RCC 7860 (cell line): ENCODE measurements around the gene VDR.
A peak's percentile ranks its signal among the peaks of the same experiment; 100 is the strongest.
"Not testable (repeated sequence)": the region's sequence is repeated elsewhere in the genome, so short reads cannot be mapped to it uniquely, and the experiment has no call there.

Experiments
- DNase-seq: peaks from one replicate; pipeline ENCODE4 v3.0.0-alpha.2; 2015; ENCODE audit warnings: low spot score
- FAIRE-seq: peaks from 2 replicates; lab custom pipeline; 2012; peaks lifted over from hg19 to GRCh38; lab: Jason Lieb, UNC

Gene VDR

DNA sequence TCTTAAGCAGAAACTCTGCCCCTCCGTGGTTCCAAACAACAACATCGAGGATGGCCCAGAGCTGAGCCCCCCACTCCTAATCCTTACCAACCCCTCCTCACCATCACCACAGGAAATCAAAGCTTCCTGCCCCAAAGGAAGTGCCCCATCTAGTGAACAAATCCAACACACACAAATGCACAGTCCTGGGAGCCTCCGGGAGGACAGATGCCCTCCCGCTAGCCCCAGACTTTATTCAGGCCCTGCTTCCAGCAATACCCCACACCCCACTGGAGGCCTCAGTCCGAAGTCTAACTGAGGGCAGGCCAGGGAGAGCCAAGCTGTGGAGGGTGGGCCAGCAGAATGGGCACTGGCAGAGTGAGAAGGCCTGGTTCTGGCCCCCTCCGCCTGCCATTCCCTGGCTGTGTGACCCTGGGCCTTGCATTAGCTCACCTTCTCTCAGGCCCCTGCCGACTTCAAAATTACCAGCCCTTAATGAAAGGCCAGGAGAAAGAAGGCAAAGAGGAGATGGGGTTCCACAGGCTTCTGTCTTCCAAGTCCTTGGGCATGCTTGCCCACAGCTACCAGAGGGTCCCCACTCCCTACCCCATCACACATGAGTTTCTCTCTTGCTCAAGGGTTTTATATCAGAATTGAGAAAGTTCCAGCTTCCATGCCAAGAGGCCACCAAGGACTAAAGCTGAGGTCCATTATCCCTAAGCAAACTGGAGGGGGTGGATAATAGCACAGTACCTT, 87.4 kb downstream of the VDR start:
- no peak for DNase-seq
- FAIRE-seq: no peak

DNA sequence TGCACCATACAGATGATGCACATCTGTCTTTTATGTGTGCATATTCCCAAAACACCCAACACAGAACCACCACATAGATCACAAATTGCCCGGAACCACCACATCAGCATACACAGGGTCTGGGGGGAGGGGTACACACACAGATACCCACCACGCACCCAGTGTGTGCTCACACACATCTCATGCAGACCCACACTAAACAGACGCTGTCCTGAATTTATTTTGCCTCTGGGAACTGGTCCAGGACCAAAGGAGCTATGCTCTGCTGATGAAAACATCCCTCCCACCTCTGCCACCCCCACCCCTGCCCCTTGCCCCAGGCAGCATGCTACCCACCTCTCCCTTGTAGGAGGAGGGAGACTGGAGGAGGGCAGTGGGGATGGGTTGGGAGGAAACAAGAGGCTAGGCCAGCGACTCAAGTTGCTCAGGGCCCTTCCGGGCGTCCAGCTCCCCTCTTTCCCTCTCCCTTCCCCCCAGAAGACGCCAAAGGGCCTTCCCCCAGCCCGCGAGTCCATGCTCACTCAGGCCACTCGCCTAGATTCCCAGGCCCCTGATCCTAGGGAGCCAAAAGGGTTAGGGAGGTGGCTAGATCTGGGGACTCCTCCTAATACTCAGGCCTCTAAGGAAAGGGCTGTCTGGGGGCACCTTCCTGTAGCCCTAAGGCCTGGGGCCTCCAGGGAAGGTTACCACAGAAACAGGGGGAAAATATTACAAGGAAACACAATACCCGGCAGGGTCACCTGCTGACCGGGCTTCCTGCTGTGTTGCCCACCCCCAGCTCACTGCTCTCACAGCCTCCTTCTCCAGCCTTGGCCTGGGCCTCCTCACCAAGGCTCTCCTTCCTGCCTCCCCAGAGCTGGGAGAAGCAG, 88.2 kb downstream of the VDR start:
- FAIRE-seq (no peak), DNase-seq (no peak)

DNA sequence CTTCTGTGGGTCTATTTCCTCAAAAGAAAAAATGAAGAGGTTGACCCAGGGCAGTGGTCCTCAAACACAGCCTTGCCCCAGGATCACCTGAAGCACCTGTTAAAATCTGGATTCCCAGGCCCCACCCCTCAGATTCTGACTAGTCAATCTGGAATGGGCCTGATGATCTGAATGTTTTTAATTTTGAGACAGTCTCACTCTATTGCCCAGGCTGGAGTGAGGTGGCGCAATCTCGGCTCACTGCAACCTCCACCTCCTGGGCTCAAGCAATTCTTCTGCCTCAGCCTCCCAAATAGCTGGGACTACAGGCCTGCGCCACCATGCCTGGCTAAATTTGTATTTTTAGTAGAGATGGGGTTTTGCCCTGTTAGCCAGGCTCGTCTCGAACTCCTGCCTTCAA, 89.3 kb downstream of the VDR start:
- DNase-seq, FAIRE-seq: not testable (repeated sequence)

DNA sequence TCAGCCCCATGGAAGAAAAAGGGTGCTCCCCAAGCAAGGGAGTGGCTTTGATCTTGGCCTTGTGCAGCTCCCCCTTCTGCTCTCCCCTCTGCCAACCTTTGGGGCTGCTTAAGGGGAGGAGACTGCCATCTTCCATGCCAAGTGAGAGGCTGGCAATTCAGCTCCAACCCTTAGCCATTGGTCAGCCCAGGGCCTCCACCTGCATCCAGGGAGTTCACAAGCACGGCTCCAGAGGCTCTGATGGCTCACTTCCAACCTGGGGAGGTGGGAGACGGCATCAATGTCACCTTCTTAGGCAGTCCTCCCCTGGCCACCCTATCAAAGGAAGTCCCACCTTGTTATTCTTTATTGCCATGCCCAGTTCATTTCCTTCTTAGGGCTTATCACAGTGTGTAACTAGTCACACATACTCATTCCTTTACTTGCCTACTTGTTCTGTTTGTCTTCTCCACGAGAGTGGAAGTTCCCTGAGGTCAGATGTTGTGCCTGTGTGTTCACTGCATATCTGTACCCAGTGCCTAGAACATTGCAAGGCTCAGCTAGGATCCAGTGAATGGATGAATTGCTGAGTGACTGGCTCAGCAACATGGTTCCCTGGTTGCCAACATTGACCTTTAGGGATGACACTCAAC, 90.1 kb downstream of the VDR start:
- DNase-seq: no peak
- FAIRE-seq: no peak

DNA sequence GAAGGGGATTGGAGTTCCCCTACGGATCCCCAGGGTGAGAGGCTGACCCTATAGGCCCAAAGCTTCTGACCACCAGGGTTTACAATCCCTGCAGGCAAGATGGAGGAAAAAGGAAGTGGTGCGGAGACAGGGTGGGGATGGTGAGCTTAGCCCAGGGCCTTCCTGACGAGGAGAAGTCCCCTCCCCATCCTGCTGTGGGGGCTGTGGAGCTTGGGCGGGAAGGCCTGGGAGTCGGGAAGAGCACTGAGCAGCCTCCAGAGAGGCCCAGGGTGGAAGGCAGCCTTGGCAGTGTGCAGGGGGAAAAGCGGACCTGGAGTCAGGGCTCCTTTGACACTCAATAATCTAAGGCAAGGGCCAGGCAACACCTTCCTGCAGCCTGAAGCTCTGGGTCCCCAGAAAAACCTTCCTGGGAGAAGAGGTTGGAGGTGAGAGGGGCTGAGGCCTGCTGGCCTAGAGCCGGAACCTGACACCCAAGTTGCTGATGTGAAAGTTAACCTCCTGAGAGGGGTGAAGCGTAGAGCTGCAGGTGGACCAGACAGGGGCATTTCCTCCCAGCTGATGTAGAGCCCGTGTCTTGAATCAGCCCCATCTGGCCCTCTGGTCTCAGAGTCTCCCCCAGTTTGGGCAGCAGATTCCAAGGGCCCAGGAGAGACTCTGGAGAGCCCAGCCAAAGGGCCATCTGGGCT, 91.1 kb downstream of the VDR start:
- FAIRE-seq (no peak), DNase-seq (no peak)

DNA sequence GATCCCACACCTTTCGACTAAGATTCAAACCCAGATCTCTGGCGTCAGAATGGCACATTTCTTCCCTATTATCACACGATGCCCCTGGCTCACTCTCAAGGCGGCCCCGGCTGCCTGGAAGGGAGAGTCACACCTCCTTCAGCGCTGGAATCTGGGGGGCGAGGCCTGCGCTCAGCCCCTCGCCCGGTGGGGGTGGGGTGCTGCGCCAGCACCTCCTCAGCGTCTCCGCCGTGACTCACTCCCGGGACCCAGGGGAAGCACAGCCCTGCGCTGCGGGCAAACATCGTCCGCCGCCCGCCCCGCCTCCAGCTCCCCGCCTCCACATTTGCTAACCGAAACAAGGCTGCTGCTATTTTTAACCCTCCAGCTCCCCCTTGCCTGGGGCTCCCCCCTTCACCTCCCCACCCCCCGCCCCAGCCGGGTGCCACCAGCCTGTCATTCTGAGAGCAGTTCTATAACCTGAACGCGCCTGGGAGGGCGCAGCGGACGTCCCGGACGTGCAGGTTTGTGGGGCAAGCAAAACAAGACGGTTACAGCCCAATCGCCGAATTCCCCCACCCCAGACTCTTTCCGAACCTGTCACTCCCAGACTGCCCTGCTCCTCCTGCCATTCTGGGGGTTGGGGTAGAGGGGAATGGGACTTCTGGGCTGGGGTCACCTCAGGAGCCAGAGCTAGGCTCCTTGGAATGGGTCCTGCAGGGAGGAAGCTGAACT, 91.8 kb downstream of the VDR start:
- DNase-seq (peak; percentile 73), FAIRE-seq (no peak)

DNA sequence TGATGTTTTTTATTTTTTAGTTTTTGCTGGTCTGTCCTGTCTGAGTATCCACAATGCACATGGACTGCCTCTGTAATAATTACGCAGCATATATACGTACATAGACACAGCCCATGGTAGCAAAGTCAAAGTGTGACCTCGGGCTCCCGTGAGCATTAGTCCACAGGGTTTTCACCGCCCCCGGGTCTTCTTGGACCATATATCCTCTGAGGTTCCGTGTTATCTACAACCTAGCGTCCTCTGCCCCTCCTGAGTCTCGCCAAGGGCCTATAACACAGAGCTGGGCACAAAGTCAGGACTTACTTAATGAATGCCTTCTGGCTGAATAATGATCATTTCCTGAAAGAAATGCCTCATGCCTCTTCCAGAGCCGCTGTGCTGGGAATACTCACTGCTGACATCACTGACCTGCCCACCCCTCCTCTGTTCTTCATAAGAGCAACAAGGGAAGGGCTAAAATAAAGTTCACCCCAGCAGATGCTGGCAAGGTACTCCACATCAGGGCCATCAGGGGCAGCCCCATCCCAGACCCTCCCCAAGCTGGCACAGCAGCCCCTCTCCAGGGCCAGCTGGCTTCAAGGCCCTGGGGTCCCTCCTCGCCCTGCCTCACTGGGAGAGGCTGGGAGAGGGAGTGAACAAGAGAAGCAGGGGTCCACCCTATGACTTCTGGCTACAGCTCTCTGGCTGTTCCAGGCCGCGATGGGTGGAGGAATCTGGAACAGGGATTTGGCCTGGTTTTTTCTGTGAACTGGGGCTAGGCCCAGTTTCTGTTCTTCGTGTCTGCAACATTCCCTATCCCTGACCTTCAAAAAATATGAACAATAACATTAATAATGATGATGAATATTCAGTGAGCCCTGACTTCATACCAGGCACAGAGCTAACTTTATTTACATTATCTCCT, 93.0 kb downstream of the VDR start:
- DNase-seq (peak; percentile 35), FAIRE-seq (no peak)

DNA sequence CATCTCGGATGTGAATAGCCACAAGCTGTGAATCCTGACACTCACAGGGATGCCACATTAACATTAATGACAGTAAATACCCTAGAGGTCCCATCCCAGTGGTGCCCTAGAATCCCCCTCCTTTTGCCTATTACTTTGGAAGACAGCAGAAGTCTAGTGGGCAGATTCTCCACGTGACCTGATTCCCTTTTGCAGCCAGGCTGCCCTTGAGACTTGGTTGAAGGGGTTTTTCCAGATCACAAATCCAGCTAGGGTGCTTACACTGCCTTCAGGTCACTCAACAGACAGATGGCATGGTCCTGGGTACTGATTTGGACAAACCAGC, 93.8 kb downstream of the VDR start:
- FAIRE-seq (no peak), DNase-seq (no peak)

DNA sequence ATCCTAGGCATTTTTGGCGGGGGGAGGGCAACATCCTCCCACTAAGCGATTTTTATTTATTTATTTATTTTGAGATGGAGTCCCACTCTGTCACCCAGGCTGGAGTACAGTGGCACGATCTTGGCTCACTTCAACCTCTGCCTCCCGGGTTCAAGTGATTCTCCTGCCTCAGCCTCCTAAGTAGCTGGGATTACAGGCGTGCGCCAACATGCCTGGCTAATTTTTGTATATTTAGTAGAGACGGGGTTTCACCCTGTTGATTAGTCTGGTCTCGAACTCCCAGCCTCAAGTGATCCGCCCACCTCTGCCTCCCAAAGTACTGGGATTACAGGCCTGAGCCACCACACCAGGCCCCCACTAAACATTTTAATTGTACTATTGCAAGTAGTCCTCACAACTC, 95.3 kb downstream of the VDR start:
- FAIRE-seq, DNase-seq: not testable (repeated sequence)

DNA sequence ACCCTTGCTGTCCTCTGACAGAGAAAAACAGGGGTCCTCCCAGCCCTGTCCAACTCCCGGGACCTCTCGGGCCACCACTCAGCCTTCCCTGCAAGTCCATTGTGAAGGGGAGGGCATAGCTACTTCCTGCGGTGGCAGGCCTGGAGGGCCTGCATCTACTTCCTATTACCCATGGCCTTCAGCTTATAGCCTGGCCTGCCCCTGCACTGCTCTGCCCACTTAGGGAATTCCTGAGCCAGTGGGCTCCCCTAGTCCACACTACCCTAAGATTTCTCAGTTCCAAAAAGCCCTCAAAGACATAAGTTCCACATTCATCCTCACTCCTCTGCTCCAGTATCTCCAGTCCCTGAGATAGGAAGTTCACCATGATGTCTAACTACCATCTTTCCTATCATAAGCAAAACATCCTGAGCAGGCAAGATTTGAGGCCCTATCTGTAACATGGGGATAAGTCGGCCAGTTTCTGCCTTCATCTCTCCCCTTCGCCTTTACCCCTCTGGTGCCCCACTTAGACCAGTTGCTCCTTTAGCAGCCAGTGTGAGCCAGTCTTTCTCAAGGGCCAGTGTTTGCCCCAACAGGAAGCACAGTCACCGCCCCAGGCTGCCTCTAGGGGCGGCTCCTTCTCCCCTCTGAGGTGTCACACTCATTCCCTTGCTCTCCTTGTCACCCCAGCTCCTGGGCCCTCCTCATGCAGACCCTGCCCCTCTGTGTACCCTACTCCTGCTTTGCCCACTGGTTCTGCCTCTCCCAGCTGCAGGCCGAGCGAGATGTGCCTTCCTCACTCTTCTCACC, 96.0 kb downstream of the VDR start:
- DNase-seq: no peak

DNA sequence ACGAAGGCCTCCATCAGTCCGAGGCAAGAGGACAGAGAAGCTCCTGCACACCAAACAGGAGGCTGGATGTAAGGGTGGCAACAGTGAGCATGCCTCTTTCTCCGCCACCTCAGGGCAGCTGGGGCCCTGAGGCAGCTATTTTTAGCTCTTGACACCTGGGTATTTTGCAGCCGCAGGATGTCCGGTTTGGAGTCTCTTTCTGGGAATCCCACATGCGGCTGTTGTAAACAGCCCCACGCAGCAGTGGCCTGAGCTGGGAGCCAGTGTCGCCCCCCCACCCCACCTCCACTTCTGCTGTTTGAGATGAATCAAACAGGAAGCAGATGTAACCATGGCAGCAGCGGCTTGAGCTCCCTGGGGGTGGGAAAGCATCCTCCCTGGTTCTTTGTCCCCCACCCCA, 96.7 kb downstream of the VDR start:
- DNase-seq (no peak), FAIRE-seq (no peak)

More for the DNA sequence above, 96.0 kb downstream of the VDR start:
- no peak for FAIRE-seq

DNA sequence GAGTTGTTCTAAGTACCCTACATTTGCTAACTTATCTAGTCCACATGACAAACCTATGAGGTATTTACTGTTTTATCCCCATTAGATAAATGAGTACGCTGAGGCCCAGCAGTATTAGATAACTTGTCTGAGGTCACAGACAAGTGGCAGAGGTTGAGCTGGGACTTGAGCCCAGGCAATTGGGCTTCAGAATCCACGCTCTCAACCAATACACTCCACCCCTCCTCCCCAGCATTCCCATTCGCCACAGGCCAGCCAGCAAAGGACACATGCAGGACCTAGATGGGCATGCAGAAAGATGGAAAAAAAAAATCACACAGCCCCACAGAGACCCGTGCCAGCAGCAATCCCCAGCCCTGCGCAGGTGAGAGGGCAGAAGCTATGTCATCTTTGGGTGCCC, 97.5 kb downstream of the VDR start:
- DNase-seq: no peak
- FAIRE-seq: no peak

DNA sequence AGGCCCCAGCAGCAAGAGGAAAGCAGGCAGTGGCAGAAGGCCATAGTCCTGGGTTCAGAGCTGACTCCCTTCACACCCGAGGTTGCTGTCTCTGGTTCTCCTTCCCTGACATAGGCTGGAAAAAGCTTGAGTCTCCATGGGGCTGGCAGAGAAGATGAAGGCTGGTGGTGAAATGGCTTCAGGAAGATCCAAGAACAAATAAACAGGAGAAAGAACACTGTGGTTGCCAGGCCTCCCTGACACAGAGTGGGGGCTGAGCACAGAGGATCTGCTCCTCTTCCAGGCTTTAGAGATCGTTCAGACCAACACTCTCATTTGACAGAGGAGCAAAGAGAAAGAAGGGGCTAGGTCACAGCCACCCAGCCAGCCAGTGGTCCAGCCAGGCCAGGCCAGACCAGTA, 99.4 kb downstream of the VDR start:
- DNase-seq (no peak), FAIRE-seq (no peak)

DNA sequence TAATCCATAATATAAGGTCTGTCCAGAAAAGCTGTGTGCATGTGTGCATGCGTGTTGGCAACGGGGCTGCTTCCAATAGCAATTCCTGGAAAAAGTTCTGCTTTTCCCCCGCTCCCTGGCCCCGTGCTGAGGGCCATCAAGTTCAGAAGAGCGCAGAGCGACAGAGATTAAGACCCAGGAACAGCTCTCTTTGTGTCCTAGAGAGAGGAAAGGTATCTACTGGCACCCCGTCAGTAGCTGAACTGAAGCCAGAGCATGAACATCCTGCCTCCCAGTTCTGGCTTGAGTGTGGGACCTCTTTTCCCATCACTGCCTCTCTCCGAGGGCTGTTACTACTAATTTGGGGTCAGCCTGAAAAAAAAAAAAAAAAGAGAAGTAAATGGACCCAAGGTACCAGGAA, 100.6 kb downstream of the VDR start:
- DNase-seq: no peak
- no peak for FAIRE-seq

DNA sequence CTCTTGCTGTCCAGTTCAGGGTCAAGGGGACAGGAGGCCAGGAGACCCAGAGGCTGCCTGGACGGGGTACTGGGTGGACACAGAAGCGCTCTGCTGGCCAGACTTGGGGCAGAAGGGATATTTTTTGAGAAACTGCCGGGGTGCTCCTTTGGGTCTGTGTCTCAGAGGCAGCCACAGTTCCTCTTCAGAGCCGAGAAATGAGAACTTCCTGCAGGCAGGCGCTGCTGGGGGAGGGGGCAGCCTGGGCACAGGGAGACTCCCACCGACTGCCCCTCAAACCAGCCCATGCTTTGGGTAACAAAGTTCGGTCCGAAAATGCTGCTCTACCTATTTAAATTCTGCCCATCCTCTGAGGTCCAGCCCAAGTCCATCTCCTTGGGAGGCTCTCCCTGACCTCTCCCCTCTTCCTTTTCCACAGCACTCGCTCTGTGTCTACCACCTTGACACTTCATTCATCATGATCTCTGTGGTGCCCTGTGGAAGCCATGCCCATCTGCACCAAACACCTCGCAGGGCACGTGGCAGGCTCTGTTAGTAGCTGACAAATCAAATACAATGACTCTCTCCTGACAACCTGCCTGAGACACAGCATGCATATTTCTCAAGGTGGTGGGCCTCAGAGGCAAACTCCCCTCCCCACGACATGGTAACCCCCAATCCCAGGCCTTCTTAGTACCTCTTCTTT, 101.5 kb downstream of the VDR start:
- no peak for FAIRE-seq
- no peak for DNase-seq

DNA sequence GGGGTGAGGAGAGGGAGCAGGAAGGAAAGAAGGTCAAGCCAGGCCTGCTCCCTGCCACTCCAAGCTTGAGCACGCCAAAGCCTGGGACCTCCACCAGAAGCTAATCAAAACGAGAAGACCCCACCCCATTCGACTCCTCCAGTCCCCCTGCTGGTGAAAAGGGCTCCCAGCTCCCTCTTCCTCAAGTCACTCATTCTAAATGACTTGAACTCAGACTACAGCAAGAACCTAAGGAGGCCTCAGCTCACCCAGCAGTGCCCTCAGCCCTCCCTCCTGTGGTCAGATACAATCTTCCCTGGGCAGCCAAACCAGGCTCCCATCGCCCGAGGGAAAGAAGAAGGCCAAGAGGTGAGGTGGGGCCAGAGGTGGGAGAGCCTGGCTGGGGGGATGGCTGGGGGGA, 102.5 kb downstream of the VDR start:
- FAIRE-seq (no peak), DNase-seq (no peak)

DNA sequence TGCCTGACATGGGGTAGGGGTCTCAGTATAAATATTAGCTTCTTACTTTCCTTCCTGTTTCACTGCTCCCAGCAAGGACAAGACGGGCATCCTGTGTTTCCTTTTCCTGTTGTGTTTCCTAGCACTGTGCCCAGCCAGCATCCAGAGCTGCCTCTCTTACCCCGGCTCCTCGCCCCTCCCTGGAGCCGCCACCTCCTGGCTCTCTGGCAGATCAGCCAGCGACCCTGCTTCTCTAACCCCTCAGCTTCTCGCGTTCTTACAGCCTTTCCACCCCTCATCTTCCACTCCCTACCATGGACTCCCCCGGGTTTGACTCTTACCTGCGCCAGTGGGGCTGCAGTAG, 102.9 kb downstream of the VDR start:
- FAIRE-seq (no peak), DNase-seq (no peak)

DNA sequence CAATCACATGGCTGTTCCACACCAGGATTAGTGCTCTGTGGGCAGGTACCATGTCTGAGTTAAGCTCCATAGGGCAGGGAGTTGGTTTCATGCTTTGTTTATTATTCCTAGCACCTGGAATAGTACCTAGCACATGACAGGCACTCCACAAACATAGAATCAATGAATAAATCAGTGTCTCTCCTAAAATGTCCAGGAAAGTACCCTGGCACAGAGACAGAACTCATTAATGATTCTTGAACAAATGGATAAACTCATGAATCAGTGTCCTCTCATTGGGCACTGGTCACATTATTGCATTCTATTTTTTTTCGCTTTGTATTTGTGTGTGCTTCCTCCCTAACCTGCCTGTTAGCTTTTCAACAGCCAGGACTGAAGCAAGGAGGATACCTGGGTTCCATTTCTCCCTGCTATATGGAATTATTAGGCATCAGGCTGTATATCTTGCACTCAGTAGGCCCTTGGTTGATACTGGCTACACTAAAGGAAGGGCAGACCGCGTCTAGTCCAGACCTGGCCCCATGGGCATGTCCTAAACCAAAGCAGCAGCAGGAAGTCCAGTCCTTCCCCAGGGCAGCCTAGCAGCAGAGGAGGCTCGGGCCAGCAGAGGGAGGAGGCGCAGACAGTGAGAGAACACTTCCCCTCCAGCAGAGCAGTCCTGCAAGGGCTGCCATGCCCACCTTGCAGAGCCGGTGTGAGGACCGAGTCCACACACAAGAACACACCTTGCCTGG, 103.5 kb downstream of the VDR start:
- no peak for FAIRE-seq

More for the DNA sequence above, 103.5 kb downstream of the VDR start:
- DNase-seq: no peak
